Right ventricle myocardium superior (tissue), 1 donor: ENCODE results near the gene MVB12B. TPM values are rescaled to one million over a fixed set of nuclear protein-coding genes. Genes with fewer than 3 reads are reported as not detected.

Experiments used
- ATAC-seq: fragments of 200-7000 bp; cut with Tn5 transposase; one replicate; pipeline ENCODE4 v1.9.1; 2020; ENCODE audit warnings: mild to moderate bottlenecking; ENCODE audit not compliant: poor library complexity
- DNase-seq: peaks from one replicate; pipeline ENCODE4 v3.0.0-alpha.2; 2020
- intact Hi-C: fragments of 100-400 bp; cut with DNase I; formaldehyde crosslinking; loops from one replicate; pipeline ENCODE4 v1.11.2; 2022
- total RNA-seq: library from RNA; stranded (reverse); fragmentation: NEBNext Ultra II Directional; extraction: Animal tissue kit (Norgen Biotek cat#: 25700); gene quantifications from one replicate; pipeline ENCODE4 v1.2.1, GENCODE V29; 2021
- donor health status: DM: no; HTN: yes; CAD: no; lungs with severe emphysema.

Gene MVB12B
- total RNA-seq, 1 donor from 2014 or later: 11.5 TPM

DNA sequence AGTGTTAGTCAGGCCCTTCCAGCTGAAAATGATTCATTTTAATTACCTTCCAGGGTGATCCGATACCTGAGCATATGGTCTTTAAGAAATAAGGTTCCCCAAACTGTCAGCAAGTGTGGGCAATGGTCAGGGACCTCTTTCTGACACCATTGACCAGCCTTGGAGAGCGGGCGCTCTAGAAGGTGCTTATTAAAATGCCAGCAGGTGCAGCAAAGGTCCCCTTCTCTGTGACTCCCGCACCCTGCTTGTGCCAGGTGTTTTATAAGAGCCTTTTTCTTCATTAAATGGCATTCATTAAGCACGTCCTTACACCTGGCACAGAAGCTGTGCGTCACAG lies 85.3 kb downstream of the MVB12B start:
- intact Hi-C loops: no loop called here
- DNase-seq (no peak), ATAC-seq (no peak)

DNA sequence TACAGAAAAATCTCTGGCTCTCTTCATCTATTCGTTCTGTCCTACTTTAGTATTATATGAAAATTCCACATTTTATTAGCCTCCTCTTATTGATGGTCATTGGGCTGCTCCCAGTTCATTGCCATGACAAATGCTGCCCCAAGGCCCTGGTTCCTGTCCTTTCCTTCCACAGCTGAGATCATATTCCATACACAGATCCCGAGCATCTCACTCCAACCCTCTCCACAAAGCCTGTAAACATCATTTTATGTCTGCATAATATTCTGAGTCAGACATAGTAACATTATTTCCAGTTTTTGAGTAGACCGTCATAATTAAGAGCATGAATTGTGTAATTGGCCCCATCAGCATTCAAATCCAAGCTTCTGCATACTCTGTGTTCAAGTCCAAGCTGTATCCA lies 86.3 kb downstream of the MVB12B start:
- no peak for ATAC-seq
- DNase-seq: no peak
- intact Hi-C loops: no loop called here

DNA sequence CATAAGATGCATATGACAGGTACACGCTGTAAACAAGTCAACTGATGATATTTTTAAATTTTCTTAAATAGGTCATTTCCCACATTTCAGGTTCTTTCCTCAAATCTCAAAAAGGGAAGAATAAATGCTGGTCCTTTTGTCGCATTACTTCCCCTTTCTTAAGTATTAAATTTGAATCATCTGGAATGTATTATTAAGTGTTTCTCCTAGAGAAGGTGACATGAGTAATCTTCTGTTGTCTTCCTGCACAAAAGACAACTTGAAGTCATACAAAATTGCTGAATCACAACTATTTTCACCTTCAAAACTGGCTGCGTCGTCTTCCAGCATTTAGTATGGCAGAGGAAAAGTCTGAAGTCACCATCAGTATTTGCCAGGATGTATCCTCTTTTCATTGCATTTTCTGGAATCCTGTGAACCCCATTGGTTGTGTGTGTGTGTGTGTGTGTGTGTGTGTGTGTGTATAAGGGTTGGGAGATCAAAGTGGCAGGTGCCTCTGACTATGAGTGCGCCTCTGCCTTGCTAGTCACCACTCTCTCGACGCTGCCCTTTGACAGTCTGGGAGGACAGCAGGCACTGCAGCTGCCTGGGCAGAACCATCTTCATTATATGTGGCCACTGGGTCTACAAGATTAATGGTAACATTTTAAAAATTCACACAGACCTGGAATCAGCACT lies 86.9 kb downstream of the MVB12B start:
- intact Hi-C loops: no loop called here
- ATAC-seq (no peak), DNase-seq (no peak)

DNA sequence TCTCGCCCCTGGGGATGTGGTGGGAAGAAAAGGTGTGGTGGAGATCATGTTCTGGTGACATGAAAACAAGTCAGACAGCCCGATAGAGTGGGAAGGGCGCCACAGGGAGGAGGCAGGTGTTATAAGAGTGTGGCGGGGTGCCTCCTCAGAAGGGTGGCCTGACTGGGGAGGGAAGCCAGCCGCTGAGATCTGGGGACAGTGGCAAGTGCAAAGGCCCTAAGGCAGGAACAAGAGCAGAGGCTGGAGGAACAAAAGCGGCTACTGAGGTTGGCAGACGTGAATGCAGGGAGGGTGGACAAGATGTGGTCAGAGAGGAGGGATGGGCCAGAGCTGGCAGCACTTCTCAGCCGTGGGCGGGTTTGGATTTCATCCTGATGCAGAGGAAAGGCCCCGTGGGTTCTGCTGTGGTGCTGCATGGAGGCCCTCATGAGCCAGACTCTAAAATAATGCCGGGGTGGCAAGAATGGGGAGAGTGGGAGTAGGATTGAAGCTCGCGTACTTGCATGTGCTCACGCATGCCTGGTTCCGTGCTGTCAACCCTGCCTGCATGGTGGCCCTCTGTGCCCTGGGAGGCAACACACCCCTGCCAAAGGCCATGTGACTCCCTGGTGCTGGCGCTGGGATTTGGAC lies 89.2 kb downstream of the MVB12B start:
- intact Hi-C loops: loop anchor here (5.0 kb wide), 1 partner anchor 71 kb away; no protein-coding TSS in a partner anchor
- no peak for ATAC-seq
- no peak for DNase-seq

DNA sequence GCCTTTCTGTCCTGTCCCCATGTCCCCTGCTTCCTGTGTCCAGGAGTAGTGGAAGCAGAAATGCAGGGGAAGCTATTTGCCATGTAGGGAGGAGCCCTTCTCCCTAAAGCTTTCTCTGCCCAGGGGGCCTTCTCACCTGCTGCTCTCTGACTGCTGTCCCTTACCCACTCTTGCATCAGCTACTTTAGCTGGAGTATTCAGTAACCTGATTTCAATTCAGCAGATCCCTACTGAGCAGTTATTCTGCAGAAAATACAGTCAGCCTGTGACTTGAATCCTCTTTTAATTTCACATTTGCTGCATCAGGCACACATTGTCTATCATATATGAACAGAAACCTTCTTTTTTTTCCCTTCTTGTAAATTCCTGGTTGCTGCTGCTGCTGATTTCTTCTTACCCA lies 90.4 kb downstream of the MVB12B start:
- intact Hi-C loops: loop anchor here (5.0 kb wide), 1 partner anchor 70 kb away; no protein-coding TSS in a partner anchor
- DNase-seq (no peak), ATAC-seq (no peak)

DNA sequence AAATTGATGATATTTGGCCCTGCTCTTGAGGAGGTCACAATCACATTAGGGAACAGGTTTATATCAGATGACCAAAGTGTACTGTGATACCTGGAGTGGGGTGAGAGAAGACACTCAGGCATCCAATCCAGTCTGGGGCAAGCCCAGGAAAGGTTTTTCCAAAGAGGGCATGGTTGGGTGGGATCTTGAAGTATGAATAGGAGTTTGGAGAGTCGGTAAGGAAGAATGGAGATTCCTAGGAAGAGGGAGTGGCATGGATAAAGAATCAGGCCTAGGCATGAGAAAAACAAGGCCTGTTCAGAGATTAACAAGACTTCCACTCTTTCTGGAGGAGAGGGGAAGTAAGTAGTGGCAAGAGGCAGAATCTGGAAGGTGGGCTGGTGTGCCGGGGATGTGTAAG lies 91.1 kb downstream of the MVB12B start:
- DNase-seq (no peak), ATAC-seq (no peak)
- intact Hi-C loops: loop anchor here (5.0 kb wide), 1 partner anchor 70 kb away; no protein-coding TSS in a partner anchor

DNA sequence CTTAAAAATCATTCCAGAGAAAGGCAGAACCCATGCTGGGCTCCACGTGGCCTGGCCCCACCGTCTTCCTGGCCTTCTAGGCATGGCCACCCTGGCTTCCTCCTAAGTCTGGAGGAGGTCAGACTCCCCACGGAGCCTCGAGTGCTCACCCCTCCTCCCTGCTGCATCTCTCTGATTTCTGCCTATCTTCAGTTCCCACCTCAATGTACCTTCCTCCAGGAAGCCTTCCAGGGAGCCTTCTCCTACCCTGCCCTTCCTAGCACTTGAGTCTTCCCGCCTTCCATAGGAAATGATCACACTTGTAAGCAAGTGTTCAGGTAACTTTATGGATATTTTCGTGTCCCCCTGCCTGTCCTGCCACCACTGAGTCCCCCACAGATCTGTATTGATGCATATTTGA lies 92.0 kb downstream of the MVB12B start:
- ATAC-seq: no peak

DNA sequence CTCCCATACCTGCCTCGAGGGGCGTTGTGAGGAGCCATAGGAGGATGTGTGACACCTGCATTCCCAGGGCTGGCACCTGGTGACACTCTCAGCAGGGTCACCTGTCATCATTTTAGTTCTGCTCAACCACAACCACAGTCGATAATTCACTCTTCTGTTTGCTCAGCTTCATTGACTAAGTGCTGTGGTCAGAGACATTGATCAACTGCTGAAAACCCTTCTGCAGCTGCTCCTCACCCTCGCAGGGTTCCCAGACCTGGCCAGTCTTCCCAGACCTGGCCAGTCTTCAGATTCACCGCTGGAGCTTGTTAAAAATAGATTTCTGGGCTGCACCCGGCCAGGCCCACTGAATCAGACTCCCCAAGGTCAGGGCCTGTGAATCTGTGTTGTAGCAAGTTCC lies 92.8 kb downstream of the MVB12B start:
- intact Hi-C loops: loop anchor here (5.0 kb wide), 1 partner anchor 68 kb away; no protein-coding TSS in a partner anchor
- ATAC-seq (peak; percentile 86), DNase-seq (no peak)

More for the DNA sequence above, 92.0 kb downstream of the MVB12B start:
- intact Hi-C loops: loop anchor here (5.0 kb wide), 1 partner anchor 69 kb away; no protein-coding TSS in a partner anchor
- DNase-seq: no peak

DNA sequence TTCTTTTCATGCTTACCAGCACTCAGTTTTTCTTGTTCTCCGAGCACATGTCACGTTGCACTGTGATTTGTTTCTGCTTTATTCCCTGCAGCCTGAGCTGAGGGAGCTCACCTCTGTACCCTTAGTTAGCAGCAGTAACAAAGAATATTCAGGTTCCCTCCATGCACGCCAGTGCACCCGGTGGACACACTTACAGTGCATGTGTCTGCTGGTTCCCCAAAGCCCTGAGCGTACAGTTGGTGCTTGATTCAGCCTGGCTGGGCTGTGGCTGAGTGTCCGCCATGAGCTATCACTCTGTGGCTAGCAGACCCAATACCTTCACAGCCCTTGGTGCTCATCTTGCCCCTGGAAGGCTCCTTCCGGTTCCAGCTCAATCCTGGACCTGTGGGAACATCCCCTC lies 93.5 kb downstream of the MVB12B start:
- intact Hi-C loops: no loop called here
- peak; percentile 16 for ATAC-seq
- no peak for DNase-seq

DNA sequence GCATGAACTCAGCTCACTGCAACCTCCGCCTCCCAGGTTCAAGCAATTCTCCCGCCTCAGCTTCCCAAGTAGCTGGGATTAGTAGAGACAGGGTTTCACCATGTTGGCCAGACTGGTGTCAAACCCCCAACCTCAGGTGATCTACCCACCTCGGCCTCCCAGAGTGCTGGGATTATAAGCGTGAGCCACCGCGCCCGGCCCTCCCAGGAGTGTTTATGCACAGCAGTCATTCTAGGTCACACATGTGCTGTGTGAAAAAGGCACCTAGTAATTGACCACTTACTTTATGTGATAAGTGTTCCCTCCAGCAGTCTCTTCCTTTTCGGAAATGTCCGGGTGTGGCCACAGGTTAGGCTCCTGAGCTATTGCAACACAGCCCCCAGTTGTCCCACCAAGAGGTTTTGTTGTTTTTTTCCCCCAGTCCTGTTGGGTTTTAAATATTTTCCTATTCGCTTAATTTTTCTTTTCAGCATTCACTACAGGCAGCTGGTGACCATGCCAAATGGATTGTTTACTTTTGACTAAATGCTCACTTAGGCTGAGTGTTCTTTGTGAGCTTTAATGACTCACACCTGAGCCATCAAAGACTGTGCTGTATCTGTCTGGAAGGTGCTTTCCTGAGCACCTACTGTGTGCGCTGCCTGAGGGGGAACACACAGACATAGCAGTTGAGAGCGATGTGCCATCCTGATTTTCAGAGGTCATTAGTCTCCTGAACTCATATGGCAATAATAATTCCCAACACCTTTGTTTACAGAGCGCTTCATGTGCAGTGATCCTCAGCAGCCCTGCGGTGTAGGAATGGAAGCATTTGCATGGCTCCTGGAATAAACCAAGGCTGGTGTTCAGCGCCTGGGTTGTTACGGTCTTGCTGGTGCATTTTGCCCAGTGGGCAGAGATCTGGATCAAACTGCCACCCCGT lies 94.3 kb downstream of the MVB12B start:
- ATAC-seq (no peak), DNase-seq (no peak)
- intact Hi-C loops: no loop called here

DNA sequence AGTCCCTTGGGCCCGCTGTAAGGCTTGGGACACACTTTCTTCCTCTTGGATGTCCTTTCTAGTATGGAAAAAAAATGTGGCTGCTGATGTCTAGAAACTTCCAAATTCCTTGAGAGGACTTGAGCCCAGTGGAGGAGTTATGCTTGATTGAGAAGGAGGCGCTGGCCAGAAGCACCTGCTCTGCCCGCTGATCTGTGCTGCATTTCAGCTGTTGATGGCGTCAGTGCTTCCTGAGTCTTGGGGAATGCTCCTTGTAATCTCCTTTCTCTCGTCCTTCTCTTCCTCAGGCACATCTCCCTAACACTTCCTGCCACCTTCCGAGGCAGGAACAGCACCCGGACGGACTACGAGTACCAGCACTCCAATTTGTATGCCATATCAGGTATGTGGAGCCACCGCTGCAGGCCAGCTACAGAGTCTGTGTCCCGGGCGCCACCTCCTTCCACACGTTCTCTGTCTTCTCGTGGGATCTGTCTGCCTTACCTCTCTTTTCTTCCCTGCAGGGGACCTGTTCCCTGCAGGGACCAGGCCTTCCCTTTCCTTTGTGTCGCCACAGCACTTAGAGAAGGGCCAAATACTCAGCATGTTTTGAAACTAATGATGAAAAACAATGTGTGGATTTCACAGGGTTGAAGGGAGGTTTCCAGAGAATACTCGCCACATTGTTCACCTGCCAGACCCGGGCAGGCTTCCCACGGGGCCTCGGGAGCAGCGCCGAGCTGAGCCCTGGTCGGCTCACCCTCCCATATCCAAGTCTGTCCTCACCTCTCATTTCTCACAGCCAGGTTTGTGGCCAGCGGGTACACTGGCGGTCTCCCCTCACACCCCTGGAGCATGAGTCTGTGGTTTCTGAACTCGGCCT lies 95.2 kb downstream of the MVB12B start:
- ATAC-seq: peak; percentile 42
- intact Hi-C loops: no loop called here
- no peak for DNase-seq

DNA sequence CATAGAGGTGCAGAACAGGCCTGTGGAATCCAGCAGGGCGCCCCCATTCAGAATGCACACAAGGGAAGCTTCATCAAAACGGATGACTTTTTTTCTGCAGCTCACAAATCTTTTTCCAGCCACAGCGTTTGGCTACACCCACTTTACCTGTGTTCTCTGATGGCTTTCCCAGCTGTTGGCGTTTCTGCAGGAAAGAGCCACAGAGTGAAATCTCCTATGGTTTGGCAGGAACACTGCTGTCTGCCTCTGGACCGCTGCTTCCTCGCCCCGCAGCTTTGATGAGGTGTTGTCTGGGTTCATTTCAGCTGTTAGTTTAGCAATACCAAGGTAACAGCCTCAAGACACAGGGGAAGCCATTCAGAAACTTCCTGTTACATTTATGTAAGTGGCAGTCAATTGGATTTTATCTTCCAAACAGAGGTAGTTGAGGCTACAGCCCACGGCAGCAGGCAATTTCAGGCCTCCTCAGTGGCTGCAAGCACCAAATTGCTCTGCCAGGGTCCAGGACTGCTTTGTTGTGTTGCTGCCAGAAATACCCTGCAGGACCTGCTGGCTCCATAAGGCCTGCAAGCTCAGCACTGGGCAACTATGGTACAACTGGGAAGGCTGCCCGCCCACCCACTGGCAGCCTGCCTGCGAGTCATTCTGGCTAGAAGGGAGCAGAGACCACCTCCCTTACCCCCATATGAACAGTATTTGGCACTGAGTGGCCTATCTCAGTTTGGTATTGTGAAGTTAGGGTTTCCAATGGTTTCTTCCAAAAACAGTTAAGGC lies 96.7 kb downstream of the MVB12B start:
- DNase-seq: no peak
- ATAC-seq: peak; percentile 28
- intact Hi-C loops: no loop called here

DNA sequence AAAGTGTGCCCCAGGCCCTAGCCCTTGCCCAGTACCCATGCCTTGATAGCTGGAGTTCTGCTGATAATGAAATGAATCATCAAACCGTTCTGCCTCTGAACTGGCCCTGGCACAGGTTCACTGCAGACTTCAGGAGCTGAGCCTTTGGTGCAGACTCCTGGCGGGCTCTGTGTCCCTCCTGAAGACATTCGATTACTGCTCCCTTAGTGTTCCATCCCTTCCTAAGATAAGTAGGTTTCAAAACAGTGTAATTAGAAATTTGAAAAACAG lies 97.2 kb downstream of the MVB12B start:
- no peak for ATAC-seq
- DNase-seq: no peak
- intact Hi-C loops: no loop called here

DNA sequence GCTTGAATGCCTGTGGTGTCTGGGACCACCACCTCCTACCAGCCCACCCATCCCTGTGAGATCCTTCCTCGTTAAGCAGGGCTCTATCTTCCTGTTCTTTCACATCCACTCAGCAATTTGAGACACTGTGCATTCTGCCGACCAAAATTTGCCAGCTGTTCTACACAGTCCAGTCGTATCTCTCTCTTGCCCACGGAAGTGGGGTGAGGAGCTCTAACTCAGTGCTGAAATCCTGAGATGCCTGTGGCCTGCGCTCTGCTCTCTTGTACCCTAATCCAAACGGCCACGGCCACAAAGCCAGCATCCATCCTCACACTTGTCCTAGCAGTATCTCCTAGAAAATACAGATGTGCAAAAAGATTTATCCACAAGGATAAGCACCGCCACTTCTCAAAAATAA lies 97.9 kb downstream of the MVB12B start:
- no peak for ATAC-seq
- intact Hi-C loops: no loop called here
- no peak for DNase-seq

DNA sequence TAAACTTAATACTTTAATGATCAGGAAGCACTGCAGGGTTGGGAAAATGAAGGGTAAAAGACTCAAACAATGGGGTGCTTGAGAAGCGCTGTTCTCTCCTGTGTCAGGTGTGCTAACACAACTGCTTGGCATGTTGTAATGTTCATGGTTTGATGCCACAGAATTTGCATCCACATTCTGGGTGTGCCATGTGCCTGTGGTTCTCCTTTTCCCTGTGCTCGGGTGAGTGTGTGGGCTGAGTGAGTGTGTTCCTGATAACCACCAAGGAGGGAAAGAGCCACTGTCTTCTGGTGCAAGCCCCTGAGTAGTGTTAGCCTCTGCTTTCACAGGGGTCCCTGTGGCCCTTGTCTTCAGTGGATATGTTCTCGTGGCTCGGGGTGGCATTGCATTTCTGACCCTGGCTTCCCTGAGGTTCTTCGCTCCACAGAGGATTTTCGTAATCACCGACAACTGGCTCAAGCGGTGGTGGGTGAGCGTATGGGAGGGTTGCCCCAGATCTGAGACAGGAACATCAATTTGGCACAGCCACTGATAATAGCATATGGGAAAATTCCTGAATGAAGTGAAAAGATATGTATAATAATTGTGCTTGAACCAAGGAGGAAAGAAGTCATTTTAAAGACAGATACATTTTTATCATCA lies 102.0 kb downstream of the MVB12B start:
- DNase-seq (no peak), ATAC-seq (no peak)
- intact Hi-C loops: no loop called here

DNA sequence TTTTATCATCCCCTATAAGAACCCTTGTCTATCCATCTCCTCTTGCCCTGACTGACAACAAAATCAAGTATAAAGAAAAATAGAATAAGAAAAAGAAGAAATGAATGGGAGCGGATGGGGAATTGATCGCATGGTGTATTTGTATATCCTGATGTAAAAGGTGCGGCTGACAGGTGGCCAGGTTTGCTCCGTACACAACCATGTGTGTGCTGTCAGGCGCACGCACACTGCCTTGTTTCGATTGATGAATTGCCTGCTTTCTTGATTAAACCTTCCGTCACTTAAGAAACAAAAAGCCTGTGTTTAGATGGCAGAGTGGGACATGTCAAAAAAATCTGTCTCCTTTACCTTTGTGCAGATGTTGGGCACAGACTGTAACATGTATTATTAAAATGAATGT lies 102.6 kb downstream of the MVB12B start:
- intact Hi-C loops: no loop called here
- no peak for DNase-seq
- no peak for ATAC-seq

DNA sequence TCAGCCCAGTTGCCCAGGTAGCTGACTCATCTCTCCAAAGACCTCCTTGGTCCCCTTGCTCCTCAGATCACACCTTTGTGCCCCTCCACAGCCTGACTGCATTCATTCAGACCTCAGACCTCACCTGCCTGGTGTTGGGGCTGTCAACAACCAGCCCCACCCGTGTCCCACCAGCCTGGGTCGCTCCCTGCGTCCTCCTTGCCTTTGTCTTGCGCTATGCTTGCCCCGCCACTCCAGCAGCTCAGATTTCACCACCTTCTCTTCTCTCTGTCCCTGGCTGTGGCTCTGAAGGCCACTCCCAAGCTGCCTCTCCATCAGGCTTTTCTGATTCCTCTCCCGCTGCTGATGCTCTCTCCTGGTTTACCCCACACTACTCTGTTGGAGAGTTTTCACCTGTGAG lies 103.5 kb downstream of the MVB12B start:
- intact Hi-C loops: no loop called here
- no peak for DNase-seq
- no peak for ATAC-seq
